ENCODE results near the gene LTF.

DNA sequence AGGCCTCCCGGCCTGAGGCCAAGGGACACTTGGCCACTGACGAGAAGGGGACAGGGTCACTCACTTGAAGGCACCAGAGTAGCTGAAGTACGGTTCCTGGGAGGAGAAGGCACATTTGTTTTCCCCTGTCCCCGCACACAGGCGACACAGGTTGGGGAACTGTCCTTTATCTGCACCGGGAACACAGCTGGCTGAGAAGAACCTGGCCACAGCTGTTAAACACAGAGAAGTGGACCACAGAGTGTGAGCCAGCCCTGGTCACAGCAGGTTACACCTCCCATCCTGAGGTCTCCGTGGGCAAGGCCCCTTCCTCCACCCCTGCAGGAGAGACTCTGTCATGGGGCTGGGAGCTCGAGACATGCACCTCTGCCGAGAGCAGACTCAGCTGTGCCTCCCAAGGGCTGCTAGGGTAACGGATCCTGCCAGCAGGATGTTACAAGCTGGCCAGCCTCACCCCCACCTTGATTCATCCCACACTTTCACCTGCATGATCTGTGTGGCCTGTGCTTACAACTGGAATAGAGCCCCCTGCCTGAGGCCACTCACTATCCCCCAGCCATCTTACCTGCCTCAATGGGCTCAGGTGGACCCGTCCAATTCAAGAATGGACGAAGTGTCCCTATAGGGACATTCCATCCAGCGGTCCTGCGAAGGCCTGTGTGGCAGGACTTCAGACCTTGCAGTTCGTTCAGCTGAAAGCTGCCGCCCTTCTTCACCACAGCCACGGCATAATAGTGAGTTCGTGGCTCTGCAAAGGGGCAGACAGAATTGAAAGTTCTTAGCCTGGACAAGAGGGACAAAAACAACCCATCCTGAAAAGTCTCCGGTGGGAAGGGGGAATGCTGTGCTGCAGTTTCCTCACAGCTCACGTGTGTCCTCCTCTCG lies 9.2 kb downstream of the LTF start:
- TF ChIP-seq, protein P1, sequence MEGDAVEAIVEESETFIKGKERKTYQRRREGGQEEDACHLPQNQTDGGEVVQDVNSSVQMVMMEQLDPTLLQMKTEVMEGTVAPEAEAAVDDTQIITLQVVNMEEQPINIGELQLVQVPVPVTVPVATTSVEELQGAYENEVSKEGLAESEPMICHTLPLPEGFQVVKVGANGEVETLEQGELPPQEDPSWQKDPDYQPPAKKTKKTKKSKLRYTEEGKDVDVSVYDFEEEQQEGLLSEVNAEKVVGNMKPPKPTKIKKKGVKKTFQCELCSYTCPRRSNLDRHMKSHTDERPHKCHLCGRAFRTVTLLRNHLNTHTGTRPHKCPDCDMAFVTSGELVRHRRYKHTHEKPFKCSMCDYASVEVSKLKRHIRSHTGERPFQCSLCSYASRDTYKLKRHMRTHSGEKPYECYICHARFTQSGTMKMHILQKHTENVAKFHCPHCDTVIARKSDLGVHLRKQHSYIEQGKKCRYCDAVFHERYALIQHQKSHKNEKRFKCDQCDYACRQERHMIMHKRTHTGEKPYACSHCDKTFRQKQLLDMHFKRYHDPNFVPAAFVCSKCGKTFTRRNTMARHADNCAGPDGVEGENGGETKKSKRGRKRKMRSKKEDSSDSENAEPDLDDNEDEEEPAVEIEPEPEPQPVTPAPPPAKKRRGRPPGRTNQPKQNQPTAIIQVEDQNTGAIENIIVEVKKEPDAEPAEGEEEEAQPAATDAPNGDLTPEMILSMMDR (IDR thresholded peaks at IDR 0.05): no peak
- no peak for TF ChIP-seq POLR2A (IDR thresholded peaks at IDR 0.05)
